Tibial nerve (tissue), 4 donors: ENCODE measurements around the gene PACSIN3. TPM values are rescaled to one million over a fixed set of nuclear protein-coding genes. Genes with fewer than 3 reads are reported as not detected.
"Not testable (repeated sequence)": the region's sequence is repeated elsewhere in the genome, so short reads cannot be mapped to it uniquely, and the experiment has no call there.

ENCODE experiments used
- DNase-seq, 2 donors: peaks; one replicate each; pipeline ENCODE4 v3.0.0-alpha.2; 2019; ENCODE audit warnings: low spot score in 2 of 2
- H3K27ac ChIP-seq, 4 donors: fragments of 200-600 bp; sonication (generic) in 3 of 4; one replicate each; pipeline ENCODE4 v1.5.1; 2017 to 2019; ENCODE audit warnings: mild to moderate bottlenecking in 1 of 4
- H3K27me3 ChIP-seq, 2 donors: fragments of 200-600 bp; sonication (generic) in 1 of 2; one replicate each; pipeline versions ENCODE4 v1.5.1 to v1.6.0; 2017 to 2019
- H3K36me3 ChIP-seq, 3 donors: fragments of 200-600 bp; sonication (generic); one replicate each; pipeline ENCODE4 v1.5.1; 2018 to 2019
- H3K4me1 ChIP-seq, 4 donors: fragments of 200-600 bp; sonication (generic) in 3 of 4; one replicate each; pipeline ENCODE4 v1.5.1; 2017 to 2019
- H3K4me3 ChIP-seq, 4 donors: fragments of 200-600 bp; sonication (generic) in 3 of 4; one replicate each; pipeline ENCODE4 v1.5.1; 2017 to 2019; ENCODE audit warnings: mild to moderate bottlenecking in 1 of 4, moderate library complexity in 1 of 4
- H3K9me3 ChIP-seq, 4 donors: fragments of 200-600 bp; sonication (generic) in 3 of 4; one replicate each; pipeline ENCODE4 v1.5.1; 2017 to 2019
- CTCF ChIP-seq, 5 experiments: fragments of 200-600 bp in 3 of 5; fragments of 450-650 bp in 2 of 5; sonication (generic) in 3 of 5; IDR thresholded peaks; one replicate each; pipeline ENCODE4 v1.5.1; 2016 to 2019; ENCODE audit warnings: antibody characterized with exemption in 5 of 5, mild to moderate bottlenecking in 3 of 5, moderate library complexity in 2 of 5
- EP300 ChIP-seq, 2 donors: sonication (generic); formaldehyde crosslinking; IDR thresholded peaks; one replicate each; pipeline ENCODE4 v1.6.1; 2017; ENCODE audit warnings: antibody characterized with exemption in 2 of 2, mild to moderate bottlenecking in 1 of 2
- POLR2A ChIP-seq, 2 donors: fragments of 450-650 bp; IDR thresholded peaks; one replicate each; pipeline ENCODE4 v1.6.1; 2017; ENCODE audit warnings: antibody characterized with exemption in 2 of 2, mild to moderate bottlenecking in 2 of 2, moderate library complexity in 2 of 2
- WGBS, 2 donors: methylation state at CpG; one replicate each; pipeline ENCODE4 v1.1.5; 2018; 5-methylcytosine and 5-hydroxymethylcytosine counted together
- total RNA-seq, 4 donors: library from RNA; depleted of rRNA; stranded (reverse); fragments of >200 nt; gene quantifications; one replicate each; pipeline ENCODE4 v1.1.0, GENCODE V29; 2016

PACSIN3 gene
- total RNA-seq, 4 donors from 2014 or later = 44.8 to 69.0 (median 61.6) TPM

GRCh38 chr11:47192111-47192510 is 5.9 kb upstream of the PACSIN3 start:
- no peak overlapping the region for H3K4me3 ChIP-seq
- H3K36me3 ChIP-seq = no peaks in the 10 kb centered on the region
- H3K27ac ChIP-seq = no peak overlapping the region
- H3K27me3 ChIP-seq = no peaks in the 10 kb centered on the region
- peaks cover 0 to 22% (median 4%) of the 10 kb centered on the region in 4 donors for H3K4me1 ChIP-seq
- TF ChIP-seq EP300 (IDR thresholded peaks at IDR 0.05) = no peak
- no peak for TF ChIP-seq POLR2A (IDR thresholded peaks at IDR 0.05)
- TF ChIP-seq CTCF (IDR thresholded peaks at IDR 0.05) = no peak
- no peak for DNase-seq
- WGBS, 2 donors = 81 to 82% methylated on average over 4 of the region's 4 CpGs
- no peaks in the 10 kb centered on the region for H3K9me3 ChIP-seq

- not testable (repeated sequence) for H3K36me3 ChIP-seq, H3K27me3 ChIP-seq, H3K27ac ChIP-seq, H3K4me3 ChIP-seq, H3K9me3 ChIP-seq, DNase-seq
- 83% methylated on average over 10 of the region's 10 CpGs for WGBS, 2 donors
- H3K4me1 ChIP-seq = peaks cover 0 to 29% (median 11%) of the 10 kb centered on the region in 4 donors
Measured at GRCh38 chr11:47191137-47191536, 4.9 kb upstream of the PACSIN3 start.

GRCh38 chr11:47189100-47189834 is 3.0 kb upstream of the PACSIN3 start:
- no peak overlapping the region for H3K4me3 ChIP-seq
- TF ChIP-seq EP300 (IDR thresholded peaks at IDR 0.05) (peak; percentile 58 to 60), CTCF (IDR thresholded peaks at IDR 0.05) (no peak)

GRCh38 chr11:47188259-47188658 is 2.0 kb upstream of the PACSIN3 start:
- Histone ChIP-seq H3K4me1 (peaks cover 0 to 49% (median 30%) of the 10 kb centered on the region in 4 donors), H3K4me3 (no peak overlapping the region), H3K36me3 (peaks cover 0 to 4% (median 0%) of the 10 kb centered on the region in 3 donors), H3K9me3 (no peaks in the 10 kb centered on the region), H3K27ac (peak overlapping the region; percentile 86 to 93 (median 88)), H3K27me3 (no peaks in the 10 kb centered on the region)
- no peak for DNase-seq
- 83 to 86% methylated on average over 1 of the region's 1 CpG for WGBS, 2 donors
- TF ChIP-seq CTCF (IDR thresholded peaks at IDR 0.05) (no peak), POLR2A (IDR thresholded peaks at IDR 0.05) (no peak), EP300 (IDR thresholded peaks at IDR 0.05) (no peak)

More at GRCh38 chr11:47189100-47189834, 3.0 kb upstream of the PACSIN3 start:
- no peak for DNase-seq
- Histone ChIP-seq H3K4me1 (peaks cover 0 to 42% (median 24%) of the 10 kb centered on the region in 4 donors), H3K9me3 (no peaks in the 10 kb centered on the region), H3K27me3 (no peaks in the 10 kb centered on the region), H3K36me3 (no peaks in the 10 kb centered on the region), H3K27ac (peak overlapping the region; percentile 26 to 93 (median 66))
- WGBS, 2 donors = 68 to 74% methylated on average over 11 of the region's 11 CpGs

- Histone ChIP-seq H3K27me3 (no peaks in the 10 kb centered on the region), H3K27ac (peak overlapping the region; percentile 86 to 93 (median 88)), H3K4me3 (peak overlapping the region in 3 of 4 donors; percentile 76 to 84 (median 80)), H3K36me3 (peaks cover 0 to 7% (median 0%) of the 10 kb centered on the region in 3 donors), H3K4me1 (peaks cover 0 to 54% (median 30%) of the 10 kb centered on the region in 4 donors), H3K9me3 (no peaks in the 10 kb centered on the region)
- DNase-seq = no peak
- TF ChIP-seq CTCF (IDR thresholded peaks at IDR 0.05) (no peak), POLR2A (IDR thresholded peaks at IDR 0.05) (no peak), EP300 (IDR thresholded peaks at IDR 0.05) (no peak)
- WGBS, 2 donors = 31 to 39% methylated on average over 5 of the region's 5 CpGs
Measured at GRCh38 chr11:47187723-47188122, 1.5 kb upstream of the PACSIN3 start.
